ENCODE measurements around the gene ZSCAN23.
"Not testable (repeated sequence)": the region's sequence is repeated elsewhere in the genome, so short reads cannot be mapped to it uniquely, and the experiment has no call there.

Gene ZSCAN23

GRCh38 chr6:28468056-28468455, 24.8 kb upstream of the ZSCAN23 start:
- Histone ChIP-seq H3K9ac (ENCODE audit: low read length) (no peak overlapping the region), H2AFZ (ENCODE audit: low read depth, low read length) (no peak overlapping the region), H4K20me1 (ENCODE audit: insufficient read depth, low read length) (no peaks in the 10 kb centered on the region), H3K27ac (ENCODE audit: low read length) (no peak overlapping the region), H3K27me3 (ENCODE audit: low read depth, low read length) (peaks cover 3% of the 10 kb centered on the region; the same call in 1 of the 2 replicates), H3K4me3 (ENCODE audit: low read length) (no peak overlapping the region), H3K9me3 (ENCODE audit: insufficient read depth, low read length) (no peaks in the 10 kb centered on the region), H3K4me1 (ENCODE audit: low read length) (no peaks in the 10 kb centered on the region), H3K36me3 (replicated peaks; ENCODE audit: low read depth, low read length) (no peaks in the 10 kb centered on the region), H3K4me2 (ENCODE audit: low read length) (no peak overlapping the region), H3K79me2 (ENCODE audit: low read length) (no peaks in the 10 kb centered on the region)
- TF ChIP-seq CTCF (IDR thresholded peaks at IDR 0.05; ENCODE audit: low read depth, low read length) (no peak), EZH2phosphoT487 (IDR thresholded peaks at IDR 0.05; ENCODE audit: low read depth) (no peak)

- no peak overlapping the region for H2AFZ ChIP-seq (ENCODE audit: low read depth, low read length)
- H3K4me2 ChIP-seq (ENCODE audit: low read length): no peak overlapping the region
- H3K9ac ChIP-seq (ENCODE audit: low read length): no peak overlapping the region
- H3K79me2 ChIP-seq (ENCODE audit: low read length): no peaks in the 10 kb centered on the region
- H3K4me1 ChIP-seq (ENCODE audit: low read length): peaks cover 4% of the 10 kb centered on the region; the same call in 1 of the 2 replicates
- H3K27ac ChIP-seq (ENCODE audit: low read length): no peak overlapping the region
- H3K27me3 ChIP-seq (ENCODE audit: low read depth, low read length): peaks cover 3% of the 10 kb centered on the region; the same call in 1 of the 2 replicates
- H3K4me3 ChIP-seq (ENCODE audit: low read length): no peak overlapping the region
- H4K20me1 ChIP-seq (ENCODE audit: insufficient read depth, low read length): no peaks in the 10 kb centered on the region
- TF ChIP-seq EZH2phosphoT487 (IDR thresholded peaks at IDR 0.05; ENCODE audit: low read depth) (no peak), CTCF (IDR thresholded peaks at IDR 0.05; ENCODE audit: low read depth, low read length) (no peak)
- no peaks in the 10 kb centered on the region for H3K9me3 ChIP-seq (ENCODE audit: insufficient read depth, low read length)
- H3K36me3 ChIP-seq (replicated peaks; ENCODE audit: low read depth, low read length): no peaks in the 10 kb centered on the region
These were observed 19.1 kb upstream of the ZSCAN23 start for GRCh38 chr6:28462401-28462800.

GRCh38 chr6:28458568-28458967, 15.3 kb upstream of the ZSCAN23 start:
- no peak overlapping the region for H3K27ac ChIP-seq (ENCODE audit: low read length)

GRCh38 chr6:28449056-28449455, 5.8 kb upstream of the ZSCAN23 start:
- Histone ChIP-seq H4K20me1 (ENCODE audit: insufficient read depth, low read length) (no peaks in the 10 kb centered on the region), H3K27ac (ENCODE audit: low read length) (no peak overlapping the region), H3K36me3 (replicated peaks; ENCODE audit: low read depth, low read length) (no peaks in the 10 kb centered on the region), H3K4me1 (ENCODE audit: low read length) (no peaks in the 10 kb centered on the region), H3K27me3 (ENCODE audit: low read depth, low read length) (no peaks in the 10 kb centered on the region), H2AFZ (ENCODE audit: low read depth, low read length) (no peak overlapping the region), H3K4me2 (ENCODE audit: low read length) (no peak overlapping the region), H3K79me2 (ENCODE audit: low read length) (no peaks in the 10 kb centered on the region), H3K4me3 (ENCODE audit: low read length) (no peak overlapping the region), H3K9ac (ENCODE audit: low read length) (no peak overlapping the region), H3K9me3 (ENCODE audit: insufficient read depth, low read length) (no peaks in the 10 kb centered on the region)
- TF ChIP-seq EZH2phosphoT487 (IDR thresholded peaks at IDR 0.05; ENCODE audit: low read depth) (no peak), CTCF (IDR thresholded peaks at IDR 0.05; ENCODE audit: low read depth, low read length) (no peak)

More at GRCh38 chr6:28458568-28458967, 15.3 kb upstream of the ZSCAN23 start:
- no peaks in the 10 kb centered on the region for H4K20me1 ChIP-seq (ENCODE audit: insufficient read depth, low read length)
- no peaks in the 10 kb centered on the region for H3K9me3 ChIP-seq (ENCODE audit: insufficient read depth, low read length)
- TF ChIP-seq EZH2phosphoT487 (IDR thresholded peaks at IDR 0.05; ENCODE audit: low read depth) (no peak), CTCF (IDR thresholded peaks at IDR 0.05; ENCODE audit: low read depth, low read length) (no peak)
- H3K4me3 ChIP-seq (ENCODE audit: low read length): no peak overlapping the region
- H3K4me2 ChIP-seq (ENCODE audit: low read length): no peak overlapping the region
- H2AFZ ChIP-seq (ENCODE audit: low read depth, low read length): no peak overlapping the region
- no peak overlapping the region for H3K9ac ChIP-seq (ENCODE audit: low read length)
- peaks cover 4% of the 10 kb centered on the region; the same call in 1 of the 2 replicates for H3K4me1 ChIP-seq (ENCODE audit: low read length)
- H3K79me2 ChIP-seq (ENCODE audit: low read length): no peaks in the 10 kb centered on the region
- no peaks in the 10 kb centered on the region for H3K36me3 ChIP-seq (replicated peaks; ENCODE audit: low read depth, low read length)
- H3K27me3 ChIP-seq (ENCODE audit: low read depth, low read length): no peaks in the 10 kb centered on the region

GRCh38 chr6:28447512-28447906, 4.2 kb upstream of the ZSCAN23 start:
- not testable (repeated sequence) for H3K4me1 ChIP-seq (ENCODE audit: low read length); H3K27ac ChIP-seq (ENCODE audit: low read length); H3K4me2 ChIP-seq (ENCODE audit: low read length); H3K9me3 ChIP-seq (ENCODE audit: insufficient read depth, low read length); H3K36me3 ChIP-seq (replicated peaks; ENCODE audit: low read depth, low read length); H3K4me3 ChIP-seq (ENCODE audit: low read length); H4K20me1 ChIP-seq (ENCODE audit: insufficient read depth, low read length); H3K79me2 ChIP-seq (ENCODE audit: low read length); H3K9ac ChIP-seq (ENCODE audit: low read length); H2AFZ ChIP-seq (ENCODE audit: low read depth, low read length); H3K27me3 ChIP-seq (ENCODE audit: low read depth, low read length)
